ENCODE data around the gene RALGAPA2. TPM values are rescaled to one million over a fixed set of nuclear protein-coding genes. Genes with fewer than 3 reads are reported as not detected.
A peak's percentile ranks its signal among the peaks of the same experiment; 100 is the strongest.

The RALGAPA2 gene
- total RNA-seq, 1 donor from 2014 or later: 28.1 TPM

- Mint-ChIP-seq H3K4me1 (ENCODE audit: unreplicated experiment) (peaks cover 30% of the 10 kb centered on the region), H3K27ac (peak overlapping the region; percentile 73), H3K9me3 (no peaks in the 10 kb centered on the region), H3K36me3 (no peaks in the 10 kb centered on the region), H3K4me3 (peak overlapping the region; percentile 61), H3K27me3 (peaks cover 5% of the 10 kb centered on the region)
- DNase-seq (ENCODE audit: extremely low spot score, unreplicated experiment): no peak
- TF ChIP-seq, protein P1, sequence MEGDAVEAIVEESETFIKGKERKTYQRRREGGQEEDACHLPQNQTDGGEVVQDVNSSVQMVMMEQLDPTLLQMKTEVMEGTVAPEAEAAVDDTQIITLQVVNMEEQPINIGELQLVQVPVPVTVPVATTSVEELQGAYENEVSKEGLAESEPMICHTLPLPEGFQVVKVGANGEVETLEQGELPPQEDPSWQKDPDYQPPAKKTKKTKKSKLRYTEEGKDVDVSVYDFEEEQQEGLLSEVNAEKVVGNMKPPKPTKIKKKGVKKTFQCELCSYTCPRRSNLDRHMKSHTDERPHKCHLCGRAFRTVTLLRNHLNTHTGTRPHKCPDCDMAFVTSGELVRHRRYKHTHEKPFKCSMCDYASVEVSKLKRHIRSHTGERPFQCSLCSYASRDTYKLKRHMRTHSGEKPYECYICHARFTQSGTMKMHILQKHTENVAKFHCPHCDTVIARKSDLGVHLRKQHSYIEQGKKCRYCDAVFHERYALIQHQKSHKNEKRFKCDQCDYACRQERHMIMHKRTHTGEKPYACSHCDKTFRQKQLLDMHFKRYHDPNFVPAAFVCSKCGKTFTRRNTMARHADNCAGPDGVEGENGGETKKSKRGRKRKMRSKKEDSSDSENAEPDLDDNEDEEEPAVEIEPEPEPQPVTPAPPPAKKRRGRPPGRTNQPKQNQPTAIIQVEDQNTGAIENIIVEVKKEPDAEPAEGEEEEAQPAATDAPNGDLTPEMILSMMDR (conservative IDR thresholded peaks at IDR 0.05): no peak
Observed at GRCh38 chr20:20410678-20411077, 301.8 kb downstream of the RALGAPA2 start.

DNA sequence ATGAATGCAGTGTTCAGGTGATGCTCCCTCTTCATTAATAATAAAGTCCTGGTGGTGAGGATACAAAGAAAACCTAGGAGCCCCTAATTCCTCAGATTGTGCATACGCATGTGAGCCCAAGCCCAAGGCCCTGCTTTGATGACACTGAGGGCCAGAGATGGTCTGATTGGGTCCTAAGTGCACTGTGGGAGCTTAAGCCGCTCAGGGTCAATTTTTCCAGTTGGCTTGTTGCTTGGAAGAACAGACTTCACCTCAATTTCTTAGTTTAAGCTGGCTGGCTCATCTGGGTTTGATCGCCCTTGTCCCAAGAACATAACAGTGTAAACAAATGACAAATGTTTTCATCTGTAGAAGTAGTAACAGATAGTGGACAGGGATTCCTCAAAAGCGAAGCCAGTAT lies 303.1 kb downstream of the RALGAPA2 start:
- TF ChIP-seq, protein P1 (conservative IDR thresholded peaks at IDR 0.05): no peak
- Mint-ChIP-seq H3K9me3 (no peaks in the 10 kb centered on the region), H3K36me3 (no peaks in the 10 kb centered on the region), H3K4me3 (no peak overlapping the region), H3K27ac (no peak overlapping the region), H3K4me1 (ENCODE audit: unreplicated experiment) (peaks cover 22% of the 10 kb centered on the region), H3K27me3 (peaks cover 5% of the 10 kb centered on the region)
- no peak for DNase-seq (ENCODE audit: extremely low spot score, unreplicated experiment)

GRCh38 chr20:20407891-20408805 lies 304.3 kb downstream of the RALGAPA2 start:
- H3K4me3 Mint-ChIP-seq: no peak overlapping the region
- no peaks in the 10 kb centered on the region for H3K9me3 Mint-ChIP-seq
- TF ChIP-seq, protein P1 (conservative IDR thresholded peaks at IDR 0.05): peak; percentile 63
- H3K27ac Mint-ChIP-seq: no peak overlapping the region
- no peak for DNase-seq (ENCODE audit: extremely low spot score, unreplicated experiment)
- H3K4me1 Mint-ChIP-seq (ENCODE audit: unreplicated experiment): peaks cover 17% of the 10 kb centered on the region
- peaks cover 5% of the 10 kb centered on the region for H3K27me3 Mint-ChIP-seq
- H3K36me3 Mint-ChIP-seq: no peaks in the 10 kb centered on the region

DNA sequence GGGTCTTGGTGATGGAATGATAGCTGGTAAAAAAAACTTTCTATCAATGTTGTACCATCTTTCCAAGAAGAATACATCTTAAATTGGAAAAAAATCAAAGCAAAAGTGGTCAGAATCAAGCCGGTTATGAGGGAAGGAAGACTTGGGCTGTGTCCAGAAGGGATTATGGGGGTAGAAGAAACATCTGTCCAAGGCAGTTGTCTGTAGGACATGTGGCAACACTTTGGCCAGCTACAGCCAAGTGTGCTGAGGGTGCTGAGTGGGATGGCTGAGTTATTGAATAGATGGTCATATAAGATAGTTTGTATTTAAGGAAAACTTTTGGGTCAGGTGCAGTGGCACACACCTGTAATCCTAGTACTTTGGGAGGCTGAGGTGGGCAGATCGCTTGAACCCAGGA lies 306.1 kb downstream of the RALGAPA2 start:
- H3K27ac Mint-ChIP-seq: no peak overlapping the region
- H3K4me1 Mint-ChIP-seq (ENCODE audit: unreplicated experiment): peaks cover 7% of the 10 kb centered on the region
- TF ChIP-seq, protein P1 (conservative IDR thresholded peaks at IDR 0.05): no peak
- H3K9me3 Mint-ChIP-seq: no peaks in the 10 kb centered on the region
- H3K36me3 Mint-ChIP-seq: no peaks in the 10 kb centered on the region
- H3K4me3 Mint-ChIP-seq: no peak overlapping the region
- DNase-seq (ENCODE audit: extremely low spot score, unreplicated experiment): no peak
- peaks cover 5% of the 10 kb centered on the region for H3K27me3 Mint-ChIP-seq

- no peak for DNase-seq (ENCODE audit: extremely low spot score, unreplicated experiment)
- TF ChIP-seq, protein P1 (conservative IDR thresholded peaks at IDR 0.05): no peak
- Mint-ChIP-seq H3K36me3 (no peaks in the 10 kb centered on the region), H3K4me3 (no peak overlapping the region), H3K9me3 (no peaks in the 10 kb centered on the region), H3K27ac (no peak overlapping the region), H3K27me3 (peaks cover 2% of the 10 kb centered on the region), H3K4me1 (ENCODE audit: unreplicated experiment) (peaks cover 4% of the 10 kb centered on the region)
Observed at GRCh38 chr20:20405623-20406022, 306.8 kb downstream of the RALGAPA2 start.

All from type B pancreatic cell (in vitro differentiated cells).